Naive thymus-derived CD4-positive, alpha-beta T cell (primary cell): Measurements from ENCODE around the gene TMEM239. TPM values are rescaled to one million over a fixed set of nuclear protein-coding genes. Genes with fewer than 3 reads are reported as not detected.

Experiments
- ATAC-seq: fragments of 150-1000 bp; cut with Tn5 transposase; 2 replicates; pipeline ENCODE4 v1.10.0; 2021; ENCODE audit warnings: mild to moderate bottlenecking, moderate library complexity
- CTCF ChIA-PET: fragments of 350-600 bp; sonication (Branson Sonifier 250); formaldehyde crosslinking; loops from one replicate; lab custom pipeline; 2021; ENCODE audit warnings: antibody characterized with exemption; lab: Charles Lee
- POLR2A ChIA-PET: fragments of 350-600 bp; sonication (Branson Sonifier 250); formaldehyde crosslinking; loops from one replicate; lab custom pipeline; 2021; ENCODE audit warnings: antibody characterized with exemption, inconsistent platforms; lab: Charles Lee
- DNase-seq, 9 donors: peaks; one replicate each; pipeline versions ENCODE4 v3.0.0 to v3.0.0-alpha.2; 2020 to 2022; ENCODE audit warnings: mixed read lengths in 1 of 9
- H3K27ac ChIP-seq: one replicate; pipeline ENCODE4 v1.7.0; 2013; ENCODE audit warnings: mild to moderate bottlenecking, low read depth, low read length, moderate library complexity
- H3K27me3 ChIP-seq, 2 donors: one replicate each; pipeline ENCODE4 v1.7.0; 2013; ENCODE audit warnings: low read length in 2 of 2, mild to moderate bottlenecking in 2 of 2, moderate library complexity in 2 of 2; ENCODE audit not compliant: control insufficient read depth in 2 of 2, insufficient read depth in 2 of 2
- H3K36me3 ChIP-seq, 3 experiments: 1 replicate in 2 of 3; 2 replicates in 1 of 3; pipeline ENCODE4 v1.7.0; 2013; ENCODE audit warnings: low read length in 3 of 3, mild to moderate bottlenecking in 3 of 3, moderate library complexity in 1 of 3; ENCODE audit not compliant: insufficient read depth in 3 of 3, control insufficient read depth in 2 of 3
- H3K4me1 ChIP-seq, 2 donors: one replicate each; pipeline ENCODE4 v1.7.0; 2013; ENCODE audit warnings: low read length in 2 of 2, mild to moderate bottlenecking in 2 of 2, moderate library complexity in 1 of 2; ENCODE audit not compliant: control insufficient read depth in 2 of 2, insufficient read depth in 2 of 2
- H3K4me3 ChIP-seq: 2 replicates; pipeline ENCODE4 v1.7.0; 2013; ENCODE audit warnings: mild to moderate bottlenecking, low read length
- H3K9me3 ChIP-seq, 3 experiments: 1 replicate in 2 of 3; 2 replicates in 1 of 3; pipeline ENCODE4 v1.7.0; 2013; ENCODE audit warnings: low read length in 3 of 3; ENCODE audit not compliant: control insufficient read depth in 2 of 3
- H3K27ac Mint-ChIP-seq, 9 donors: one replicate each; pipeline ENCODE4 v1.8.0; 2020 to 2022; ENCODE audit warnings: mixed read lengths in 9 of 9, mild to moderate bottlenecking in 8 of 9, moderate library complexity in 5 of 9, inconsistent platforms in 2 of 9
- H3K27me3 Mint-ChIP-seq, 5 donors: one replicate each; pipeline ENCODE4 v1.8.0; 2021 to 2022; ENCODE audit warnings: mixed read lengths in 5 of 5, mild to moderate bottlenecking in 1 of 5
- H3K36me3 Mint-ChIP-seq, 5 donors: one replicate each; pipeline ENCODE4 v1.8.0; 2020 to 2022; ENCODE audit warnings: mixed read lengths in 5 of 5, mild to moderate bottlenecking in 3 of 5, inconsistent platforms in 1 of 5
- H3K4me1 Mint-ChIP-seq, 7 donors: one replicate each; pipeline ENCODE4 v1.8.0; 2020 to 2022; ENCODE audit warnings: mixed read lengths in 7 of 7, mild to moderate bottlenecking in 3 of 7, inconsistent platforms in 1 of 7
- H3K4me3 Mint-ChIP-seq, 10 donors: one replicate each; pipeline ENCODE4 v1.8.0; 2020 to 2022; ENCODE audit warnings: mild to moderate bottlenecking in 10 of 10, mixed read lengths in 10 of 10, moderate library complexity in 6 of 10, inconsistent platforms in 2 of 10
- H3K9me3 Mint-ChIP-seq, 11 donors: one replicate each; pipeline ENCODE4 v1.8.0; 2020 to 2022; ENCODE audit warnings: mixed read lengths in 11 of 11, mild to moderate bottlenecking in 4 of 11, inconsistent platforms in 1 of 11, moderate library complexity in 1 of 11
- intact Hi-C, 2 donors: fragments of 100-400 bp; cut with micrococcal nuclease; formaldehyde crosslinking; loops; one replicate each; pipeline ENCODE4 v1.15.1; 2023
- polyA plus RNA-seq, 2 donors: library from polyadenylated mRNA; unstranded; fragments of 300-500 nt; fragmentation: Illumina TruSeq; gene quantifications; one replicate each; pipeline ENCODE4 v1.2.3, GENCODE V29; 2021
- total RNA-seq, 6 experiments: library from RNA in 5 of 6; stranded (reverse) in 5 of 6; gene quantifications; 1 replicate in 5 of 6; 2 replicates in 1 of 6; pipeline ENCODE4 v1.2.3 and lab custom pipeline; 2021 to 2026

The TMEM239 gene
- total and polyA plus RNA-seq, 7 experiments from 2014 or later: not detected

DNA sequence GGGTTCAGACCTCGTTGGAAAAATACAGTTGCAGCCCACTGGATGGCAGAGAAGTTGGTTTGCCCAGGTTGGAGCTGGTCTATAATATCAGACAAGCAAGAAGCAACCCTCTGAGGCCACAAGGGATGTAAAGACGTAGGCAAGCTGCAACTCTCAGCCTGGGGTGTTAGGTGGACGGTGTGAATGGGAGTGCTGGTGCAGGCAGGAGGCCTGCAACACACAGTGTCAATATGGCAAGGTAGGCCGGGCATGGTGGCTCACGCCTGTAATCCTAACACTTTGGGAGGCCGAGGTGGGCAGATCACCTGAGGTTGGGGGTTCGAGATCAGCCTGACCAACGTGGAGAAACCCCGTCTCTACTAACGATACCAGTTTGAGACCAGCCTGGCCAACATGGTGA, 34.9 kb downstream of the TMEM239 start:
- no peak overlapping the region for H3K27ac Mint-ChIP-seq
- ChIA-PET POLR2A (interaction anchor here (1.7 kb wide), 1 partner anchor 11 kb away, joined by 10 read pairs; the partner anchor contains the start of genes PCED1A and VPS16), CTCF (no interaction called here)
- Histone ChIP-seq H3K27ac (no peak overlapping the region), H3K4me3 (no peak overlapping the region), H3K27me3 (no peaks in the 10 kb centered on the region), H3K36me3 (peaks cover 0 to 5% (median 0%) of the 10 kb centered on the region in 3 experiments), H3K9me3 (no peaks in the 10 kb centered on the region), H3K4me1 (peaks cover 0 to 10% of the 10 kb centered on the region in 2 donors)
- no peak overlapping the region for H3K4me3 Mint-ChIP-seq
- peaks cover 6 to 24% (median 20%) of the 10 kb centered on the region in 7 donors for H3K4me1 Mint-ChIP-seq
- DNase-seq (no peak), ATAC-seq (no peak)
- no peaks in the 10 kb centered on the region for H3K9me3 Mint-ChIP-seq
- no peaks in the 10 kb centered on the region for H3K27me3 Mint-ChIP-seq
- intact Hi-C loops: loop anchor here in 1 of 2 donors (5.0 kb wide), 1 partner anchor 164 kb away; no protein-coding TSS in a partner anchor
- peaks cover 0 to 9% (median 0%) of the 10 kb centered on the region in 5 donors for H3K36me3 Mint-ChIP-seq

DNA sequence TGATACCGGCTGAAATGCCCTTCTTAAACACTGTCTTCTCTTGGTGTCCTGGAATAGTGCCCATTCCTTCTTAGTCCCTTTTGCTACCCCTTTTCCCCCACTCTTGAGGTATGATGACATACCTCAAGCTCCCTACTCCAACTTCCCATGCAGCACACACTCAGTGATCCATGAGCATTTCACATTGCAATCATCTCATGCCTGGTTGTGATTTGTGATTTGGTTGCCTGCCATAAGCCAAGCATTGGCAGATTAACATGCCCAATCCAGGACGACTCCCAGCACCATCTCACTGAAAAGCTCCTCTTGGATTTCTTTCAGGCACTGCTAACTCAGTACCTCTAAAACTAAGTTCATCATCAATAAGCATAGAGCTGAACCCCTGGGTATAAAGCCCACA, 42.4 kb downstream of the TMEM239 start:
- H3K9me3 Mint-ChIP-seq: no peaks in the 10 kb centered on the region
- H3K36me3 Mint-ChIP-seq: peaks cover 0 to 19% (median 6%) of the 10 kb centered on the region in 5 donors
- POLR2A ChIA-PET: no interaction called here
- Histone ChIP-seq H3K4me1 (no peaks in the 10 kb centered on the region), H3K27me3 (no peaks in the 10 kb centered on the region), H3K4me3 (no peak overlapping the region), H3K36me3 (peaks cover 0 to 26% (median 4%) of the 10 kb centered on the region in 3 experiments), H3K27ac (no peak overlapping the region), H3K9me3 (no peaks in the 10 kb centered on the region)
- intact Hi-C loops: no loop called here
- H3K4me1 Mint-ChIP-seq: peaks cover 0 to 5% (median 2%) of the 10 kb centered on the region in 7 donors
- CTCF ChIA-PET: interaction anchor here (0.7 to 0.9 kb wide), 2 partner anchors 42 to 257 kb away, joined by 3 read pairs; no protein-coding TSS in a partner anchor
- DNase-seq: no peak
- no peak overlapping the region for H3K27ac Mint-ChIP-seq
- no peak for ATAC-seq
- no peak overlapping the region for H3K4me3 Mint-ChIP-seq
- H3K27me3 Mint-ChIP-seq: no peaks in the 10 kb centered on the region

DNA sequence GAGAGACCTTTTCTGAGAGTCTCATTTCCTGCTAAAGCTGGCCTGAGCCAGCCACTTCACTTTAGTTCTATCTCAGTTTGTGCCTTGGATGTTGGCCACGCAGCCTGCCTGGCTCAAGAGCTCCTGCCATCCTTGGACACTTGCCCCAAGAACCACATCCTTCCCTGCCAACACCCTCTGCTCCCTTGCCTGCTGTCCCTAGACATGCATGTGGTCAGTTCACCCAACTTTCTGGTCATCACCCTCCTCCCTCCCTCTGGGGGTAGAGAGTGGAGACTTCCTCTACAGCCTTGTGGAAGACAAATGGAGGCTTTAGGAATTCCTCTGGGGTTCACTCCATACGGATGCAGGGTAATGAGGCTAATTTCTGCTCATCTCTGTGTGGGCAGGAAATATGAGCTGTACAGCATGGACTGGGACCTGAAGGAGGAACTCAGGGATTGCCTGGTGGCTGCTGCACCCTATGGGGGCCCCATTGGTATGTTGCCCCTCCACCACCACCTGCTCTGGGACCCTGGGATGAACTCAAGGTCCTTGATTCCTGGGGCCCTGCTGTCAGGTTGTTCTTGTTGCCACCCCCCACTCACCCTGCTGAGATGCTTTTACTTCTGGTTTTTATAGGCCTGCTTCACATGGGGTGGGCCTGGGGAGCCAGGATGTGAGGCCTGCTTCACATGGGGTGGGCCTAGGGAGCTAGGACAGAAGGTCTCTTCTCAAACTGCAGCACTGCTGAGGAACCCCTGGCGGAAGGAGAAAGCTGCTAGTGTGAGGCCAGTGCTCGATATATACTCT, 43.4 kb downstream of the TMEM239 start:
- Mint-ChIP-seq H3K9me3 (no peaks in the 10 kb centered on the region), H3K4me1 (peaks cover 0 to 5% (median 2%) of the 10 kb centered on the region in 7 donors), H3K4me3 (no peak overlapping the region), H3K36me3 (peaks cover 0 to 15% (median 6%) of the 10 kb centered on the region in 5 donors), H3K27ac (peak overlapping the region in 1 of 9 donors; percentile 43), H3K27me3 (no peaks in the 10 kb centered on the region)
- no peaks in the 10 kb centered on the region for H3K27me3 ChIP-seq
- ATAC-seq: no peak
- H3K27ac ChIP-seq: no peak overlapping the region
- POLR2A ChIA-PET: no interaction called here
- H3K36me3 ChIP-seq: peaks cover 0 to 34% (median 4%) of the 10 kb centered on the region in 3 experiments
- no peaks in the 10 kb centered on the region for H3K4me1 ChIP-seq
- CTCF ChIA-PET: interaction anchor here (0.9 kb wide), 1 partner anchor 41 kb away, joined by 3 read pairs; no protein-coding TSS in a partner anchor
- no peak for DNase-seq
- no peaks in the 10 kb centered on the region for H3K9me3 ChIP-seq
- intact Hi-C loops: no loop called here
- no peak overlapping the region for H3K4me3 ChIP-seq

DNA sequence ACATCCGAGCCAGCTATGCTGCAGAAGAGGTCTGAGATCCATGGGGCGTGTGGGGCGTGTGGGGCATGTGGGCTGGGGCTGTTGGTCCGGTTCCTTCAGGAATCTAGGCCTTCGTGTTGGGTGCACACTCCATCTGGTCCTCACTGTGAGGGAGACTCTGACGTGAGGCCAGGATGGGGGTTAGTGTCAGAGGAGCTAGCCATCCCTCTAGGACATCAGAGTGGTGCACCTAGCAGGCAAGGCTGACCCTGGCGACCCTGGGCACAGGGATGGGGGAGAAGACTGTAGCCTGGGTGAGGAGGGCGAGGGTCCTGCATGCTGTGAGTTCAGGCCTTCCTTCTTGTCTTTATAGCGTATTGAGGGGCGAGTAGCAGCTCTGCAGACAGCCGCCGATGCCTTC, 48.5 kb downstream of the TMEM239 start:
- no peak overlapping the region for H3K4me3 ChIP-seq
- peaks cover 0 to 40% (median 4%) of the 10 kb centered on the region in 3 experiments for H3K36me3 ChIP-seq
- peaks cover 6 to 27% of the 10 kb centered on the region in 2 donors for H3K4me1 ChIP-seq
- H3K4me3 Mint-ChIP-seq: no peak overlapping the region
- CTCF ChIA-PET: interaction anchor here (0.8 kb wide), 1 partner anchor 75 kb away, joined by 3 read pairs; no protein-coding TSS in a partner anchor
- POLR2A ChIA-PET: interaction anchor here (1.0 kb wide), 1 partner anchor 21 kb away, joined by 3 read pairs; no protein-coding TSS in a partner anchor
- DNase-seq (no peak), ATAC-seq (no peak)
- H3K27ac Mint-ChIP-seq: peak overlapping the region in 2 of 9 donors; percentile 57 to 69
- peaks cover 11 to 41% (median 37%) of the 10 kb centered on the region in 7 donors for H3K4me1 Mint-ChIP-seq
- no peaks in the 10 kb centered on the region for H3K27me3 Mint-ChIP-seq
- no peaks in the 10 kb centered on the region for H3K27me3 ChIP-seq
- peaks cover 0 to 13% (median 4%) of the 10 kb centered on the region in 5 donors for H3K36me3 Mint-ChIP-seq
- no peak overlapping the region for H3K27ac ChIP-seq
- H3K9me3 ChIP-seq: no peaks in the 10 kb centered on the region
- intact Hi-C loops: no loop called here
- no peaks in the 10 kb centered on the region for H3K9me3 Mint-ChIP-seq

DNA sequence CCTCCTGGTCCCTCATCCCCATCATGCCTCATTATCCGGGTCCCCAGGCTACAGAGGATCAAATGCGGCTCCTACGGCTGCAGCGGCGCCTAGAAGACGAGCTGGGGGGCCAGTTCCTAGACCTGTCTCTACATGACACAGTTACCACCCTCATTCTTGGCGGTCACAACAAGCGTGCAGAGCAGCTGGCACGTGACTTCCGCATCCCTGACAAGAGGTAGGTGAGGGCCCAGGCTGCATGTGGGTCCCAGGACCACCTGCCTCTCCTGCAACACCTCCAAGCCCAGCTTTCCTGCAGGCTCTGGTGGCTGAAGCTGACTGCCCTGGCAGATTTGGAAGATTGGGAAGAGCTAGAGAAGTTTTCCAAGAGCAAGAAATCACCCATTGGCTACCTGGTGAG, 48.9 kb downstream of the TMEM239 start:
- Histone ChIP-seq H3K4me1 (peaks cover 6 to 27% of the 10 kb centered on the region in 2 donors), H3K27ac (no peak overlapping the region), H3K9me3 (no peaks in the 10 kb centered on the region), H3K4me3 (no peak overlapping the region), H3K27me3 (no peaks in the 10 kb centered on the region), H3K36me3 (peaks cover 0 to 40% (median 4%) of the 10 kb centered on the region in 3 experiments)
- Mint-ChIP-seq H3K27me3 (no peaks in the 10 kb centered on the region), H3K27ac (peak overlapping the region in 6 of 9 donors; percentile 52 to 81 (median 66)), H3K9me3 (no peaks in the 10 kb centered on the region), H3K4me1 (peaks cover 11 to 41% (median 37%) of the 10 kb centered on the region in 7 donors), H3K4me3 (peak overlapping the region in 4 of 10 donors; percentile 19 to 73 (median 46)), H3K36me3 (peaks cover 0 to 13% (median 4%) of the 10 kb centered on the region in 5 donors)
- ATAC-seq (no peak), DNase-seq (no peak)
- POLR2A ChIA-PET: interaction anchor here (1.0 kb wide), 1 partner anchor 21 kb away, joined by 3 read pairs; no protein-coding TSS in a partner anchor
- CTCF ChIA-PET: interaction anchor here (0.6 to 0.8 kb wide), 2 partner anchors 22 to 74 kb away, joined by 3 read pairs; no protein-coding TSS in a partner anchor
- intact Hi-C loops: no loop called here

DNA sequence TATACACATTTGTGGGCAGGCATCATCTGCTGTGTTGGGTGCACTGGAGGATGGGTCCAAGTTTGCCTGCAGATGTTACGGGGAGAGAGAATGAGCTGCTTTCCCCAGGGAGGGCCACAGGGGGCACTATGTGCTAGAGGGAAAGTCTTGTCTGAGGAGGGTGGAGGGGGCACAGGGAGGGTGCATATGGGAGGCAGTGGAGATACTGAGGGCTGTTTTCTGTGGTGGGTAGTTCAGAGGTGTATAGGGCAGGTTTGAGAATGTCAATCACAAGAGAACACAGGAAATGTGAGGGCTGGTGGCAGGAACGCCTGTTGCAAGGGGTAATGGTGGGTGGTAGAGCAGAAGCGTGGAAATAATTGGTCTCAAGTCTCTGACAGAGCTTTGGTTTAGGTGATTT, 49.5 kb downstream of the TMEM239 start:
- H3K27ac ChIP-seq: no peak overlapping the region
- CTCF ChIA-PET: interaction anchor here (0.6 to 0.8 kb wide), 2 partner anchors 22 to 75 kb away, joined by 3 read pairs; no protein-coding TSS in a partner anchor
- H3K27me3 Mint-ChIP-seq: no peaks in the 10 kb centered on the region
- intact Hi-C loops: no loop called here
- H3K36me3 Mint-ChIP-seq: peaks cover 0 to 13% (median 4%) of the 10 kb centered on the region in 5 donors
- DNase-seq (peak in 4 of 9 donors; percentile 26 to 56 (median 50)), ATAC-seq (peak; percentile 74)
- H3K4me1 Mint-ChIP-seq: peaks cover 15 to 41% (median 37%) of the 10 kb centered on the region in 7 donors
- no peak overlapping the region for H3K4me3 ChIP-seq
- peaks cover 0 to 37% (median 4%) of the 10 kb centered on the region in 3 experiments for H3K36me3 ChIP-seq
- peak overlapping the region in 7 of 9 donors; percentile 10 to 79 (median 59) for H3K27ac Mint-ChIP-seq
- H3K27me3 ChIP-seq: no peaks in the 10 kb centered on the region
- peak overlapping the region in 8 of 10 donors; percentile 1 to 51 (median 10) for H3K4me3 Mint-ChIP-seq
- POLR2A ChIA-PET: interaction anchor here (1.0 kb wide), 1 partner anchor 22 kb away, joined by 3 read pairs; no protein-coding TSS in a partner anchor
- no peaks in the 10 kb centered on the region for H3K9me3 Mint-ChIP-seq
- H3K4me1 ChIP-seq: peaks cover 6 to 27% of the 10 kb centered on the region in 2 donors
- H3K9me3 ChIP-seq: no peaks in the 10 kb centered on the region
